Heart left ventricle (tissue), 13 donors: Measurements from ENCODE around the gene GRHL1.

Experiments
- POLR2A ChIP-seq, 2 donors: fragments of 450-650 bp; IDR thresholded peaks; one replicate each; pipeline ENCODE4 v1.6.1; 2017; ENCODE audit warnings: antibody characterized with exemption in 2 of 2, mild to moderate bottlenecking in 2 of 2, moderate library complexity in 2 of 2
- TF ChIP-seq, protein P1 (sequence below), 12 donors: fragments of 200-600 bp; sonication (generic) in 4 of 12; IDR thresholded peaks; one replicate each; pipeline versions ENCODE4 v1.5.0 to v1.8.0; 2018 to 2022; ENCODE audit warnings: antibody characterized with exemption in 12 of 12, mild to moderate bottlenecking in 5 of 12
- donor health status: ischemic (EF 13 %, LVEDD 7.1; RV severe dilation, severe dysfunction).
- donor health status: DM: no; HTN: yes; CAD: no.
- donor health status: DM: no; HTN: no; CAD: no.
- donor health status: ischemic (EF 25% LVEDD 6.9; RV normal size, moderate dysfunction).
- donor health status: ischemic (EF 25% LVEDD 5.7; RV mildly dilated, moderate dysfunction).
- donor health status: ischemic (EF 35%, LVEDD 5.7; RV mildly dilated, moderate dysfunction).
- donor health status: nonischemic (EF 11% LVEDD 7.7; RV severe dilation, severe dysfunction).
- donor health status: DM: yes; HTN: yes; CAD: no.
- donor health status: PGD.
- donor health status: ischemic (EF 29% LVEDD 5.4; RV normal size, mild dysfunction).
- donor health status: nonischemic (EF 23%, LVEDD 6.1; RV moderate dilation, normal function).

GRCh38 chr2:9995059-9995458 is 43.6 kb downstream of the GRHL1 start:
- TF ChIP-seq, protein P1, sequence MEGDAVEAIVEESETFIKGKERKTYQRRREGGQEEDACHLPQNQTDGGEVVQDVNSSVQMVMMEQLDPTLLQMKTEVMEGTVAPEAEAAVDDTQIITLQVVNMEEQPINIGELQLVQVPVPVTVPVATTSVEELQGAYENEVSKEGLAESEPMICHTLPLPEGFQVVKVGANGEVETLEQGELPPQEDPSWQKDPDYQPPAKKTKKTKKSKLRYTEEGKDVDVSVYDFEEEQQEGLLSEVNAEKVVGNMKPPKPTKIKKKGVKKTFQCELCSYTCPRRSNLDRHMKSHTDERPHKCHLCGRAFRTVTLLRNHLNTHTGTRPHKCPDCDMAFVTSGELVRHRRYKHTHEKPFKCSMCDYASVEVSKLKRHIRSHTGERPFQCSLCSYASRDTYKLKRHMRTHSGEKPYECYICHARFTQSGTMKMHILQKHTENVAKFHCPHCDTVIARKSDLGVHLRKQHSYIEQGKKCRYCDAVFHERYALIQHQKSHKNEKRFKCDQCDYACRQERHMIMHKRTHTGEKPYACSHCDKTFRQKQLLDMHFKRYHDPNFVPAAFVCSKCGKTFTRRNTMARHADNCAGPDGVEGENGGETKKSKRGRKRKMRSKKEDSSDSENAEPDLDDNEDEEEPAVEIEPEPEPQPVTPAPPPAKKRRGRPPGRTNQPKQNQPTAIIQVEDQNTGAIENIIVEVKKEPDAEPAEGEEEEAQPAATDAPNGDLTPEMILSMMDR (IDR thresholded peaks at IDR 0.05): no peak
- no peak for TF ChIP-seq POLR2A (IDR thresholded peaks at IDR 0.05)
